Parathyroid adenoma (tissue), 2 donors: ENCODE measurements around the gene NTN1.

Experiments
- H2AFZ ChIP-seq: fragments of 300-600 bp; sonication (generic); one replicate; pipeline ENCODE4 v1.7.0; 2017; ENCODE audit warnings: antibody characterized with exemption, mild to moderate bottlenecking
- H3K27ac ChIP-seq: fragments of 300-600 bp; sonication (generic); one replicate; pipeline ENCODE4 v1.7.0; 2017
- H3K27me3 ChIP-seq: fragments of 300-600 bp; sonication (generic); one replicate; pipeline ENCODE4 v1.7.0; 2017; ENCODE audit warnings: low read length; ENCODE audit not compliant: control insufficient read depth, insufficient read depth
- H3K36me3 ChIP-seq: fragments of 300-600 bp; sonication (generic); one replicate; pipeline ENCODE4 v1.7.0; 2017; ENCODE audit warnings: low read length; ENCODE audit not compliant: control insufficient read depth, insufficient read depth
- H3K4me1 ChIP-seq: fragments of 300-600 bp; sonication (generic); one replicate; pipeline ENCODE4 v1.7.0; 2017; ENCODE audit warnings: control low read depth
- H3K4me2 ChIP-seq: fragments of 300-600 bp; sonication (generic); one replicate; pipeline ENCODE4 v1.7.0; 2017; ENCODE audit warnings: low read length
- H3K4me3 ChIP-seq: fragments of 300-600 bp; sonication (generic); one replicate; pipeline ENCODE4 v1.7.0; 2017; ENCODE audit warnings: low read depth, low read length
- H3K79me2 ChIP-seq: fragments of 300-600 bp; sonication (generic); one replicate; pipeline ENCODE4 v1.7.0; 2017; ENCODE audit warnings: control low read depth
- H3K9ac ChIP-seq: fragments of 300-600 bp; sonication (generic); one replicate; pipeline ENCODE4 v1.7.0; 2017; ENCODE audit warnings: mild to moderate bottlenecking
- H3K9me3 ChIP-seq: fragments of 300-600 bp; sonication (generic); one replicate; pipeline ENCODE4 v1.7.0; 2017; ENCODE audit warnings: low read length; ENCODE audit not compliant: control insufficient read depth
- CTCF ChIP-seq: fragments of 300-600 bp; sonication (generic); IDR thresholded peaks from one replicate; pipeline ENCODE4 v1.7.0; 2017; ENCODE audit warnings: antibody characterized with exemption, mild to moderate bottlenecking
- donor health status: primary hyperparathyroidism.

Gene NTN1

GRCh38 chr17:9185142-9185541 is 163.8 kb downstream of the NTN1 start:
- TF ChIP-seq CTCF = no peak
- Histone ChIP-seq H3K4me1 (no peaks in the 10 kb centered on the region), H3K4me3 (no peak overlapping the region), H3K36me3 (no peaks in the 10 kb centered on the region), H3K27me3 (no peaks in the 10 kb centered on the region), H3K27ac (no peak overlapping the region), H3K9me3 (no peaks in the 10 kb centered on the region), H3K4me2 (no peak overlapping the region), H3K79me2 (no peaks in the 10 kb centered on the region), H2AFZ (no peak overlapping the region), H3K9ac (no peak overlapping the region)

GRCh38 chr17:9185688-9186284 is 164.5 kb downstream of the NTN1 start:
- H3K36me3 ChIP-seq = no peaks in the 10 kb centered on the region
- H3K9ac ChIP-seq = no peak overlapping the region
- no peaks in the 10 kb centered on the region for H3K79me2 ChIP-seq
- no peaks in the 10 kb centered on the region for H3K27me3 ChIP-seq
- no peak overlapping the region for H2AFZ ChIP-seq
- no peaks in the 10 kb centered on the region for H3K9me3 ChIP-seq
- H3K4me3 ChIP-seq = no peak overlapping the region
- no peak overlapping the region for H3K27ac ChIP-seq
- no peak for TF ChIP-seq CTCF
- no peaks in the 10 kb centered on the region for H3K4me1 ChIP-seq
- H3K4me2 ChIP-seq = no peak overlapping the region

GRCh38 chr17:9187828-9188227 is 166.5 kb downstream of the NTN1 start:
- no peak overlapping the region for H3K27ac ChIP-seq

GRCh38 chr17:9188367-9188766 is 167.1 kb downstream of the NTN1 start:
- Histone ChIP-seq H3K27me3 (no peaks in the 10 kb centered on the region), H3K4me1 (no peaks in the 10 kb centered on the region), H3K27ac (no peak overlapping the region), H2AFZ (no peak overlapping the region), H3K4me3 (no peak overlapping the region), H3K79me2 (no peaks in the 10 kb centered on the region), H3K9ac (no peak overlapping the region), H3K36me3 (no peaks in the 10 kb centered on the region), H3K9me3 (no peaks in the 10 kb centered on the region), H3K4me2 (no peak overlapping the region)
- TF ChIP-seq CTCF = no peak

More at GRCh38 chr17:9187828-9188227, 166.5 kb downstream of the NTN1 start:
- no peak overlapping the region for H3K4me3 ChIP-seq
- H3K4me2 ChIP-seq = no peak overlapping the region
- no peaks in the 10 kb centered on the region for H3K4me1 ChIP-seq
- no peaks in the 10 kb centered on the region for H3K36me3 ChIP-seq
- H3K9me3 ChIP-seq = no peaks in the 10 kb centered on the region
- H3K27me3 ChIP-seq = no peaks in the 10 kb centered on the region
- no peaks in the 10 kb centered on the region for H3K79me2 ChIP-seq
- TF ChIP-seq CTCF = no peak
- no peak overlapping the region for H3K9ac ChIP-seq
- H2AFZ ChIP-seq = no peak overlapping the region

GRCh38 chr17:9189870-9190269 is 168.6 kb downstream of the NTN1 start:
- no peaks in the 10 kb centered on the region for H3K27me3 ChIP-seq
- no peak overlapping the region for H3K9ac ChIP-seq
- no peak overlapping the region for H3K4me3 ChIP-seq
- TF ChIP-seq CTCF = no peak
- no peaks in the 10 kb centered on the region for H3K9me3 ChIP-seq
- H3K79me2 ChIP-seq = no peaks in the 10 kb centered on the region
- no peak overlapping the region for H2AFZ ChIP-seq
- no peaks in the 10 kb centered on the region for H3K36me3 ChIP-seq
- no peaks in the 10 kb centered on the region for H3K4me1 ChIP-seq
- H3K27ac ChIP-seq = no peak overlapping the region
- H3K4me2 ChIP-seq = no peak overlapping the region
